Osteoblast (primary cell): ENCODE data around the gene USP22. TPM values are rescaled to one million over a fixed set of nuclear protein-coding genes. Genes with fewer than 3 reads are reported as not detected.

ENCODE experiments used
- DNase-seq: peaks from one replicate; pipeline ENCODE4 v3.0.0; 2011; ENCODE audit warnings: low spot score, mixed read lengths; ENCODE audit not compliant: insufficient read length; ENCODE audit errors: missing footprints
- H2AFZ ChIP-seq: 2 replicates; pipeline ENCODE4 v1.6.0; 2011; ENCODE audit warnings: mild to moderate bottlenecking, low read length
- H3K27ac ChIP-seq: 2 replicates; pipeline ENCODE4 v1.5.1; 2011; ENCODE audit warnings: mild to moderate bottlenecking, low read depth, low read length, moderate library complexity
- H3K27me3 ChIP-seq: 2 replicates; pipeline ENCODE4 v1.6.0; 2012; ENCODE audit warnings: mild to moderate bottlenecking, control low read depth, inconsistent platforms, low read length, moderate library complexity; ENCODE audit not compliant: insufficient read depth
- H3K36me3 ChIP-seq: 2 replicates; pipeline ENCODE4 v1.5.1; 2011; ENCODE audit warnings: mild to moderate bottlenecking, low read length, control low read depth, moderate library complexity; ENCODE audit not compliant: insufficient read depth
- H3K4me1 ChIP-seq: 2 replicates; pipeline ENCODE4 v1.5.1; 2011; ENCODE audit warnings: mild to moderate bottlenecking, low read length, control low read depth, moderate library complexity; ENCODE audit not compliant: insufficient read depth
- H3K4me2 ChIP-seq: 2 replicates; pipeline ENCODE4 v1.6.0; 2011; ENCODE audit warnings: mild to moderate bottlenecking, low read length; ENCODE audit not compliant: insufficient read depth
- H3K4me3 ChIP-seq: fragments of 200-600 bp; sonication (generic); 3 replicates; pipeline ENCODE4 v1.5.1; 2012; ENCODE audit warnings: mild to moderate bottlenecking, low read length, inconsistent platforms; ENCODE audit not compliant: insufficient read depth
- H3K79me2 ChIP-seq: 2 replicates; pipeline ENCODE4 v1.6.0; 2012; ENCODE audit warnings: mild to moderate bottlenecking, low read length, control low read depth, inconsistent platforms; ENCODE audit not compliant: insufficient read depth
- H3K9me3 ChIP-seq: 2 replicates; pipeline ENCODE4 v1.5.1; 2011; ENCODE audit warnings: low read depth, low read length, control low read depth
- H4K20me1 ChIP-seq: 2 replicates; pipeline ENCODE4 v1.6.0; 2012; ENCODE audit warnings: mild to moderate bottlenecking, low read length, control low read depth; ENCODE audit not compliant: insufficient read depth
- CTCF ChIP-seq: IDR thresholded peaks from 2 replicates; pipeline ENCODE4 v1.5.1; 2011; ENCODE audit warnings: mild to moderate bottlenecking, low read depth, low read length, moderate library complexity; ENCODE audit errors: extremely low read depth
- total RNA-seq: library from RNA; depleted of rRNA; stranded (reverse); fragments of >200 nt; gene quantifications from 2 replicates; pipeline ENCODE4 v1.2.3, GENCODE V29; 2012

USP22 gene
- total RNA-seq, 1 donor = 293 TPM

- Histone ChIP-seq H3K9me3 (no peaks in the 10 kb centered on the region), H3K4me3 (no peak overlapping the region)
- no peak for DNase-seq
These were observed 75.9 kb downstream of the USP22 start for GRCh38 chr17:20966870-20967269.

GRCh38 chr17:20965492-20965891 lies 77.3 kb downstream of the USP22 start:
- no peak for TF ChIP-seq CTCF
- Histone ChIP-seq H3K4me2 (no peak overlapping the region), H4K20me1 (no peaks in the 10 kb centered on the region), H3K4me3 (no peak overlapping the region), H3K27ac (no peak overlapping the region), H3K79me2 (no peaks in the 10 kb centered on the region), H3K36me3 (no peaks in the 10 kb centered on the region), H2AFZ (no peak overlapping the region), H3K9me3 (no peaks in the 10 kb centered on the region), H3K27me3 (peaks cover 12% of the 10 kb centered on the region), H3K4me1 (no peaks in the 10 kb centered on the region)
- DNase-seq = no peak

More at GRCh38 chr17:20966870-20967269, 75.9 kb downstream of the USP22 start:
- Histone ChIP-seq H3K36me3 (no peaks in the 10 kb centered on the region), H3K4me1 (no peaks in the 10 kb centered on the region), H2AFZ (no peak overlapping the region), H3K4me2 (no peak overlapping the region), H3K27me3 (peaks cover 20% of the 10 kb centered on the region), H3K27ac (no peak overlapping the region), H4K20me1 (no peaks in the 10 kb centered on the region), H3K79me2 (no peaks in the 10 kb centered on the region)
- no peak for TF ChIP-seq CTCF

GRCh38 chr17:20961586-20961985 lies 81.2 kb downstream of the USP22 start:
- no peak overlapping the region for H3K4me2 ChIP-seq
- no peaks in the 10 kb centered on the region for H3K9me3 ChIP-seq
- H3K27ac ChIP-seq = no peak overlapping the region
- no peaks in the 10 kb centered on the region for H4K20me1 ChIP-seq
- no peak for TF ChIP-seq CTCF
- H3K27me3 ChIP-seq = peaks cover 10% of the 10 kb centered on the region
- no peaks in the 10 kb centered on the region for H3K36me3 ChIP-seq
- no peaks in the 10 kb centered on the region for H3K4me1 ChIP-seq
- no peak overlapping the region for H2AFZ ChIP-seq
- DNase-seq = no peak
- H3K79me2 ChIP-seq = no peaks in the 10 kb centered on the region
- H3K4me3 ChIP-seq = no peak overlapping the region

- no peaks in the 10 kb centered on the region for H4K20me1 ChIP-seq
- no peaks in the 10 kb centered on the region for H3K79me2 ChIP-seq
- no peak overlapping the region for H3K27ac ChIP-seq
- no peak for DNase-seq
- no peak overlapping the region for H2AFZ ChIP-seq
- H3K9me3 ChIP-seq = no peaks in the 10 kb centered on the region
- peaks cover 10% of the 10 kb centered on the region for H3K27me3 ChIP-seq
- no peak overlapping the region for H3K4me3 ChIP-seq
- no peak for TF ChIP-seq CTCF
- no peak overlapping the region for H3K4me2 ChIP-seq
- no peaks in the 10 kb centered on the region for H3K36me3 ChIP-seq
- peaks cover under 1% of the 10 kb centered on the region for H3K4me1 ChIP-seq
These were observed 81.9 kb downstream of the USP22 start for GRCh38 chr17:20960871-20961270.
